Neural cell (in vitro differentiated cells): ENCODE results near the gene PPAT. TPM values are rescaled to one million over a fixed set of nuclear protein-coding genes. Genes with fewer than 3 reads are reported as not detected.

Source experiments
- H2AFZ ChIP-seq: fragments of 200-600, 300-800 bp; sonication (generic), shearing (Covaris generic); 2 replicates; pipeline ENCODE4 v1.6.0; 2014; ENCODE audit warnings: low read depth, mild to moderate bottlenecking, antibody characterized with exemption, low read length, moderate library complexity
- H3F3A ChIP-seq: fragments of 200-600 bp; shearing (Covaris generic); 2 replicates; pipeline ENCODE4 v1.6.1; 2016; ENCODE audit warnings: mild to moderate bottlenecking, moderate library complexity, mixed read lengths, antibody characterized with exemption, low read length; ENCODE audit not compliant: insufficient read depth, poor library complexity, severe bottlenecking
- H3K27ac ChIP-seq: fragments of 200-600, 300-800 bp; sonication (generic), shearing (Covaris generic); 2 replicates; pipeline ENCODE4 v1.5.1; 2014; ENCODE audit warnings: mild to moderate bottlenecking, low read length, moderate library complexity
- H3K27me3 ChIP-seq: fragments of 300-800, 200-600 bp; sonication (generic), shearing (Covaris generic); 2 replicates; pipeline ENCODE4 v1.6.0; 2014; ENCODE audit warnings: mild to moderate bottlenecking, low read depth, low read length, moderate library complexity; ENCODE audit not compliant: insufficient read depth
- H3K36me3 ChIP-seq: fragments of 300-800, 200-600 bp; sonication (generic), shearing (Covaris generic); 2 replicates; pipeline ENCODE4 v1.5.1; 2014; ENCODE audit warnings: mild to moderate bottlenecking, antibody characterized with exemption, low read length, moderate library complexity; ENCODE audit not compliant: insufficient read depth
- H3K4me2 ChIP-seq: fragments of 300-800, 200-600 bp; sonication (generic), shearing (Covaris generic); 2 replicates; pipeline ENCODE4 v1.6.0; 2014; ENCODE audit warnings: mild to moderate bottlenecking, low read length
- H3K4me3 ChIP-seq: fragments of 300-800, 200-600 bp; sonication (generic), shearing (Covaris generic); 2 replicates; pipeline ENCODE4 v1.5.1; 2014; ENCODE audit warnings: mild to moderate bottlenecking, low read length, moderate library complexity
- H3K79me2 ChIP-seq: fragments of 200-600 bp; shearing (Covaris generic); replicated peaks from 2 replicates; pipeline ENCODE4 v1.6.0; 2014; ENCODE audit warnings: mild to moderate bottlenecking, low read length, moderate library complexity; ENCODE audit not compliant: insufficient read depth
- H3K9ac ChIP-seq: fragments of 300-800, 200-600 bp; sonication (generic), shearing (Covaris generic); 2 replicates; pipeline ENCODE4 v1.6.1; 2016; ENCODE audit warnings: mild to moderate bottlenecking, low read length, mixed read lengths
- H3K9me2 ChIP-seq: fragments of 200-600 bp; shearing (Covaris generic); 2 replicates; pipeline ENCODE4 v1.6.1; 2016; ENCODE audit warnings: mild to moderate bottlenecking, low read length, mixed read lengths; ENCODE audit not compliant: insufficient read depth
- H3K9me3 ChIP-seq: fragments of 200-600, 300-800 bp; sonication (generic), shearing (Covaris generic); 2 replicates; pipeline ENCODE4 v1.6.1; 2016; ENCODE audit warnings: mild to moderate bottlenecking, mixed run types, low read length, moderate library complexity, mixed read lengths
- H4K20me1 ChIP-seq: fragments of 200-600 bp; shearing (Covaris generic); 2 replicates; pipeline ENCODE4 v1.6.1; 2016; ENCODE audit warnings: mild to moderate bottlenecking, mixed run types; ENCODE audit not compliant: insufficient read depth
- EP300 ChIP-seq: fragments of 450-650 bp; conservative IDR thresholded peaks from 2 replicates; pipeline ENCODE4 v1.6.1; 2014; ENCODE audit warnings: antibody characterized with exemption, mild to moderate bottlenecking, moderate library complexity; ENCODE audit not compliant: poor library complexity, severe bottlenecking
- EZH2 ChIP-seq: fragments of 200-600, 300-800 bp; shearing (Covaris generic), sonication (generic); IDR thresholded peaks from 2 replicates; pipeline ENCODE4 v1.6.1; 2014; ENCODE audit warnings: antibody characterized with exemption, low read length, borderline replicate concordance, mild to moderate bottlenecking; ENCODE audit not compliant: insufficient read depth, poor library complexity, severe bottlenecking
- MXI1 ChIP-seq: fragments of 450-650 bp; conservative IDR thresholded peaks from 2 replicates; pipeline ENCODE4 v1.6.1; 2014; ENCODE audit warnings: antibody characterized with exemption, mild to moderate bottlenecking; ENCODE audit not compliant: poor library complexity, severe bottlenecking
- POLR2AphosphoS5 ChIP-seq: IDR thresholded peaks from 2 replicates; pipeline ENCODE4 v1.6.1; 2012
- RAD21 ChIP-seq: fragments of 450-650 bp; conservative IDR thresholded peaks from 2 replicates; pipeline ENCODE4 v1.6.1; 2014; ENCODE audit warnings: antibody characterized with exemption, mild to moderate bottlenecking, moderate library complexity
- SMC3 ChIP-seq: fragments of 450-650 bp; conservative IDR thresholded peaks from 2 replicates; pipeline ENCODE4 v1.6.1; 2014; ENCODE audit warnings: antibody characterized with exemption, mild to moderate bottlenecking, moderate library complexity; ENCODE audit not compliant: poor library complexity
- TAF1 ChIP-seq: IDR thresholded peaks from 2 replicates; pipeline ENCODE4 v1.6.1; 2012; ENCODE audit warnings: low read depth
- polyA plus RNA-seq: library from polyadenylated mRNA; depleted of rRNA; stranded (reverse); fragments of >200 nt; gene quantifications from 2 replicates; pipeline ENCODE4 v1.2.3, GENCODE V29; 2014
- TF ChIP-seq, protein P1 (sequence below): IDR thresholded peaks from 2 replicates; pipeline ENCODE4 v1.6.1; 2012; ENCODE audit warnings: borderline replicate concordance
- TF ChIP-seq, protein P2 (sequence below): fragments of 450-650 bp; IDR thresholded peaks from 2 replicates; pipeline ENCODE4 v1.5.1; 2014; ENCODE audit warnings: antibody characterized with exemption, mild to moderate bottlenecking, moderate library complexity; ENCODE audit not compliant: poor library complexity, severe bottlenecking

PPAT gene
- polyA plus RNA-seq, 1 donor from 2014 or later, result 22.5 TPM

DNA sequence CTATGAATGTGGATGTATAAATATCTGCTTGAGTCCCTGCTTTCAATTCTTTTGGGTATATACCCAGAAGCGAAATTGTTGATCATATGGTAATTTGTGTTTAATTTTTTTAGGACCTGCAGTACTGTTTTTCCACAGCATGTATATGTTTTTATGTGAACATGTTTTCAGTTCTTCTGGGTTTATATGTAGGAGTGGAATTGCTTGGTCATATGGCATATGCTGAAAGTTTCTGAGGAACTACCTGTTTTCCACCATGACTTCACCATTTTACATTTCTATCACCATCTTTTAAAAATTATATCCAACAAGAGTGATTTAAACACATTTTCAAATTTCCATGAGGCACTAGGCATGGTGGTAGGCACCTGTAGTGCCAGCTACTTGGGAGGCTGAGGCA, 8.2 kb downstream of the PPAT start:
- peaks cover 54% of the 10 kb centered on the region for H3K79me2 ChIP-seq
- no peaks in the 10 kb centered on the region for H4K20me1 ChIP-seq
- H3K27me3 ChIP-seq, result no peaks in the 10 kb centered on the region
- no peak overlapping the region for H3K27ac ChIP-seq
- H3K9me2 ChIP-seq, result no peaks in the 10 kb centered on the region
- H3K36me3 ChIP-seq, result no peaks in the 10 kb centered on the region
- no peak overlapping the region for H3K4me2 ChIP-seq
- no peak overlapping the region for H3K9ac ChIP-seq
- TF ChIP-seq MXI1, result no peak
- TF ChIP-seq, protein P1, sequence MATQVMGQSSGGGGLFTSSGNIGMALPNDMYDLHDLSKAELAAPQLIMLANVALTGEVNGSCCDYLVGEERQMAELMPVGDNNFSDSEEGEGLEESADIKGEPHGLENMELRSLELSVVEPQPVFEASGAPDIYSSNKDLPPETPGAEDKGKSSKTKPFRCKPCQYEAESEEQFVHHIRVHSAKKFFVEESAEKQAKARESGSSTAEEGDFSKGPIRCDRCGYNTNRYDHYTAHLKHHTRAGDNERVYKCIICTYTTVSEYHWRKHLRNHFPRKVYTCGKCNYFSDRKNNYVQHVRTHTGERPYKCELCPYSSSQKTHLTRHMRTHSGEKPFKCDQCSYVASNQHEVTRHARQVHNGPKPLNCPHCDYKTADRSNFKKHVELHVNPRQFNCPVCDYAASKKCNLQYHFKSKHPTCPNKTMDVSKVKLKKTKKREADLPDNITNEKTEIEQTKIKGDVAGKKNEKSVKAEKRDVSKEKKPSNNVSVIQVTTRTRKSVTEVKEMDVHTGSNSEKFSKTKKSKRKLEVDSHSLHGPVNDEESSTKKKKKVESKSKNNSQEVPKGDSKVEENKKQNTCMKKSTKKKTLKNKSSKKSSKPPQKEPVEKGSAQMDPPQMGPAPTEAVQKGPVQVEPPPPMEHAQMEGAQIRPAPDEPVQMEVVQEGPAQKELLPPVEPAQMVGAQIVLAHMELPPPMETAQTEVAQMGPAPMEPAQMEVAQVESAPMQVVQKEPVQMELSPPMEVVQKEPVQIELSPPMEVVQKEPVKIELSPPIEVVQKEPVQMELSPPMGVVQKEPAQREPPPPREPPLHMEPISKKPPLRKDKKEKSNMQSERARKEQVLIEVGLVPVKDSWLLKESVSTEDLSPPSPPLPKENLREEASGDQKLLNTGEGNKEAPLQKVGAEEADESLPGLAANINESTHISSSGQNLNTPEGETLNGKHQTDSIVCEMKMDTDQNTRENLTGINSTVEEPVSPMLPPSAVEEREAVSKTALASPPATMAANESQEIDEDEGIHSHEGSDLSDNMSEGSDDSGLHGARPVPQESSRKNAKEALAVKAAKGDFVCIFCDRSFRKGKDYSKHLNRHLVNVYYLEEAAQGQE, result no peak
- no peak for TF ChIP-seq EP300
- H3K9me3 ChIP-seq, result no peaks in the 10 kb centered on the region
- no peaks in the 10 kb centered on the region for H3F3A ChIP-seq
- no peak overlapping the region for H2AFZ ChIP-seq
- H3K4me3 ChIP-seq, result no peak overlapping the region

- Histone ChIP-seq H3K9me2 (no peaks in the 10 kb centered on the region), H3F3A (no peaks in the 10 kb centered on the region), H3K79me2 (peaks cover 45% of the 10 kb centered on the region), H3K27me3 (no peaks in the 10 kb centered on the region), H4K20me1 (no peaks in the 10 kb centered on the region), H3K9me3 (no peaks in the 10 kb centered on the region), H3K4me3 (no peak overlapping the region), H3K36me3 (no peaks in the 10 kb centered on the region), H3K9ac (no peak overlapping the region), H3K27ac (no peak overlapping the region), H2AFZ (no peak overlapping the region), H3K4me2 (no peak overlapping the region)
- TF ChIP-seq SMC3 (no peak), RAD21 (no peak), TAF1 (no peak), EP300 (no peak), POLR2AphosphoS5 (no peak), MXI1 (no peak), EZH2 (no peak)
- TF ChIP-seq, protein P1, result no peak
- TF ChIP-seq, protein P2, sequence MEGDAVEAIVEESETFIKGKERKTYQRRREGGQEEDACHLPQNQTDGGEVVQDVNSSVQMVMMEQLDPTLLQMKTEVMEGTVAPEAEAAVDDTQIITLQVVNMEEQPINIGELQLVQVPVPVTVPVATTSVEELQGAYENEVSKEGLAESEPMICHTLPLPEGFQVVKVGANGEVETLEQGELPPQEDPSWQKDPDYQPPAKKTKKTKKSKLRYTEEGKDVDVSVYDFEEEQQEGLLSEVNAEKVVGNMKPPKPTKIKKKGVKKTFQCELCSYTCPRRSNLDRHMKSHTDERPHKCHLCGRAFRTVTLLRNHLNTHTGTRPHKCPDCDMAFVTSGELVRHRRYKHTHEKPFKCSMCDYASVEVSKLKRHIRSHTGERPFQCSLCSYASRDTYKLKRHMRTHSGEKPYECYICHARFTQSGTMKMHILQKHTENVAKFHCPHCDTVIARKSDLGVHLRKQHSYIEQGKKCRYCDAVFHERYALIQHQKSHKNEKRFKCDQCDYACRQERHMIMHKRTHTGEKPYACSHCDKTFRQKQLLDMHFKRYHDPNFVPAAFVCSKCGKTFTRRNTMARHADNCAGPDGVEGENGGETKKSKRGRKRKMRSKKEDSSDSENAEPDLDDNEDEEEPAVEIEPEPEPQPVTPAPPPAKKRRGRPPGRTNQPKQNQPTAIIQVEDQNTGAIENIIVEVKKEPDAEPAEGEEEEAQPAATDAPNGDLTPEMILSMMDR, result no peak
These were observed 9.1 kb downstream of the PPAT start for GRCh38 chr4:56426273-56426672.
